COR-L47 (cell line): ENCODE results near the gene AGBL1.
"Not testable (repeated sequence)": the region's sequence is repeated elsewhere in the genome, so short reads cannot be mapped to it uniquely, and the experiment has no call there.

ENCODE experiments used
- DNase-seq: peaks from one replicate; lab custom pipeline; 2025; lab: John Stamatoyannopoulos, UW

Gene AGBL1

DNA sequence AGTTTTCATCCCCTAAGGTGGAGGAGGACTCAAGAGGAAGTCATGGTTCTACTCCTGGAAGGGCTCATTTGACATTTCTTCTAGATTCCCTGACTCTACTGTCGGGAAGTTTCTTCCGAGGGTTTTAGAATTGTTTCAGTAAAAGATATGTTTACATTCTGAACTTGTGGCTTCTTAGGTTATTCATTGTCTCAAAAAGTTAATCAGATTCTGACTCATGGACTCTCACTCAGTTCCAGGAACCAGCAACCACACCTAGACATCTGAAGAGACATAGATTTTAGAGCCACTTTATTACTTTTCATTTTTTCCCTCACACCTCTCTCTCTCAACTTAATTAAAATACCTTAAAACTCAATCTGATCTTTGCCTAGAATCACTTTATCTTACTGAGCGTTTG lies 862.6 kb downstream of the AGBL1 start:
- no peak for DNase-seq

- no peak for DNase-seq
Measured at GRCh38 chr15:86948719-86949118, 869.0 kb downstream of the AGBL1 start.

DNA sequence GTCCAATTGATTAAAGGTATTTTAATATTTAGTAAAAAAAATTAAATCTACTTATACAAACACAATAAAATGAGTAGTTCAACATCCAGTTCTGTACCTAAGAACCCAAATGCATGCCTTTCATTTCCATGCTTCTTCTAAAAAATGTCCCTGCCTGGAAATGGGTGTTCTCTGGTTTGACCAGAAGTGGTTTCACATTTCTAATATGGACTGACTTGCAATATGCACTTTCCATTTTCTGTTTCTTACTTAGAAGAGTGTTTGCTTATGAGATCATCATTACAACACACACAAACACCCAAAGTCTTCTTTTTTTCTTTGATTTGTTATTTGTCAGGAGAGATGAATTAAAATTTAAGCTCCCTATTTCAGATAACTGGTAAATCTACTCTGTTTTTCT lies 879.6 kb downstream of the AGBL1 start:
- no peak for DNase-seq

DNA sequence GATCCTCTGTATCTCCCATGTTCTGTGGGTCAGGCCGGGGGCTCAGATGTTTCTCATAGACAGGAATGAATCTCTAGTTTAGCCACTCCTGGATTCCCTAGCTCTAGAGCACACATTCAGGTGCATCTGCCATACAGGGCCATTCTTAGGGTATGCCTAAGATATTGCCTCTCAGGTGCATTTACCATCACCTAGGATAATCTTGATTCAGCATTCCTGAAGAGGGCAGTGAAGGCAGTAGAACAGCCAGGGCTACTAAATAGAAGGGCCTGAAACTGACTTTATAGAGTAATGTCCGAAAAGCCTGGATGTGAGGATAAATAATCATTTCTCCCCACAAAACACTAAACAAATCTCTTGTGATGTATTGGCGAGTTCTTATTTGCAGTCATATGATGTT lies 882.0 kb downstream of the AGBL1 start:
- DNase-seq = no peak

- no peak for DNase-seq
Measured at GRCh38 chr15:86964271-86964670, 884.6 kb downstream of the AGBL1 start.

DNA sequence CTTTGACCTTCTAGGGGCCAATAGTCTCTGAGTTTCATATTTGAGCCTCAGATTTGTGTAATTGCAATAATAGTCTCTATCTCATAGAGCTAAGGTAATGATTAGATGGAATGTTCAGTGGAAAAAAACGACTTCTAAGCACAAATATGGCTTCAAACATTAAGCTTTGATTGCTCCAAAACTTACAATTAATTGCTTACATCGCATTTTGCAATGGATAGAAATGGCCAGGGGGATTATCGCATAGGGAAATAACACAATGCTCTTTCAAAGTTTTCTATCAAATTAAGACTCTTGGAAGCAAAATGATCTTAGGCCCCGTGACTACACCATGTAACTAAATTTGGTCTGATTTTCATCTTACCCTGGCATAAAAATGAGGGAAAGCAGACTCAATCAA lies 888.6 kb downstream of the AGBL1 start:
- DNase-seq = no peak

DNA sequence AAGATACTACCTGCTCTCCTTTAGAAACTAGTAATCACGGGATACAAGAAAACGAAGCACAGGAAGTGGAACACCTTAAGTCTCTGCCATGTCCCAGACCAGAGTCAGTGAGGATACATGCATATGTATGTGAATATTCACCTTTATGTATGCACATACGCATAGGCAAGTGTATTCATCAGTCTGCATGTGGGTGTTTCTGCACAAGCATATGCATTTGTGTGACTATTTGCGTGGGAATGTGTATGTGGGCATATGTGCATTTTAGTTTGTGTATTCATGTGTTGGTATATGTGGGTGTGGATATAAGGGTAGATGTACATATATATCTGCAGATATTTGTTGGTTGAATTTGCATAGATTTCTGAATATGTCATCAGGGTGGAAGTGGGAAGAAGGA lies 889.7 kb downstream of the AGBL1 start:
- no peak for DNase-seq

DNA sequence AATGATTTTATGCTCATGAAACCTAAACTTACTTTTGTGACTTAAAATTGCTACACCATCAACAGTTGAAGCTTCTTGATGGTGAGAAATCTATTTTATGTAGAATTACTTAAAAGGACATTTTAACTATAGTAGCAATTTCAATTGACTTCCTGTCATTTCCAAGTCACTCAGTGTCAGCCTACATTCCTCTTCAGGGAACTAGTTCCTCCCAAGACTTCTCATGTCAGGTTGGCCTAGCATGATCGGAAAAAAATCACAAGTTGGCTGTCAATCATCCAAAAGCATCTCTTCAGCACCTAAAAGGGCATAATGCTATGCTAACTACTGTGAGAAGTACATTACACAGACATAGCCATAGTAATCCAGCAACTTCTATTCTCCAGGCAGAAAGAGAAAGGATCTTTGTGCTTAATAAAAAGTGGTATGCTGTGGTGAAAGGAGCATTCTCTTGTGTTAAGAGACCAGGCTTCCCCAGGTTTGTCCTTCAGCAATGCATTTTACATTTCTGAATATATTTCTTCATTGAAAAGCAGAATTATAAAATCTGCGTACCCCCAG lies 893.7 kb downstream of the AGBL1 start:
- DNase-seq = no peak

DNA sequence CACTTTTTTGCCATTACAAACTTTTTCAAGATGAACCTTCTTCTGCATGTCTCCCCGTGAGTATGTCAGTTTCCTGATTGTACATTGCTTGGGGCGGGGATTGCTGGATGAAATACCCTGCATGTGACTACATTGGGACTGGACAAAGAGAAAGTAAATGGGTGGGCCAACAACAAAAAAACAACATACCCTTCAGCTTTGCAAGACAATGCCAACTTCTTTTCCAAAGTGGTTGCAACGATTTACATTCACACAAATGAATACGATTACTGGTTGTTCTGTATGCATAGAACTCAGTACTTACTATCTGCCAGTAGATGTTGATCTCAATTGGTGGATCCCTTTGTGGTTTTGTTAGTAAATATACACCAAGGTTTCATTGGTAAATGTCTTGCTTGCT lies 908.4 kb downstream of the AGBL1 start:
- DNase-seq = no peak

DNA sequence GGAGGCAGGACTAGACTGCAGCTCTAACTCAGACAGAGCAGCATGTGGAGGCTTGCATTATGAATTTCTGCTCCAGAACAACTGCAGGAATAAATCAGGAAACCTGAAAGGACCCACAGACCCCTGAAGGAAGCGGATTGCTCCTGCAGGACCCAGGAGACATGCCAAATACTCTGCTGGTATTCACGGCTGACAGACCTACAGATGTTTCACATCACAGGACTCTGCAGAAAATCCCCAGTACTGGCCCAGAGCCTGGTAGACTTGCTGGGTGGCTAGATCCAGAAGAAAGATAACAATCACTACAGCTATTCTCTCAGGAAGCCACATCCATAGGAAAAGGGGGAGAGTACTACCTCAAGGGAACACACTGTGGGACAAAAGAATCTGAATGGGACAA lies 942.1 kb downstream of the AGBL1 start:
- no peak for DNase-seq

GRCh38 chr15:87031540-87032230 lies 952.0 kb downstream of the AGBL1 start:
- DNase-seq = no peak

DNA sequence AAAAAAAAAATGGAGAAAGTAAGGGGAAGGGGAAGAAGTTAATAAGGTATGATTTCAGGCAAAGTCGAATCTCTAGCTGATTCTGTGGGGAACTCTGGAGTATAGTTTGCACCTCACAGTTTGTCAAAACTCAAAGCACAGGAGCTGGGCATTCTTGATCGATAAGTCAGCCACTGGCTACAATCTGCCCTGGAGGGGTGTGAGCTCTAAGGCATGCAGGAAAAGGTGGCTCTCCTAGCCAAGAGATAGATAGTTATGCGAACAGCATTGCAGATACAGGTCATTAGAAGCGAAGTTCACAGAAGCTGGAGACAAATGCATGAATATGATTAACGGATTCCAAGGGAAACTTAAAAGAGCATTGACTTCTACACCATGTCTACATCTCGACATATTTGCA lies 952.6 kb downstream of the AGBL1 start:
- no peak for DNase-seq

DNA sequence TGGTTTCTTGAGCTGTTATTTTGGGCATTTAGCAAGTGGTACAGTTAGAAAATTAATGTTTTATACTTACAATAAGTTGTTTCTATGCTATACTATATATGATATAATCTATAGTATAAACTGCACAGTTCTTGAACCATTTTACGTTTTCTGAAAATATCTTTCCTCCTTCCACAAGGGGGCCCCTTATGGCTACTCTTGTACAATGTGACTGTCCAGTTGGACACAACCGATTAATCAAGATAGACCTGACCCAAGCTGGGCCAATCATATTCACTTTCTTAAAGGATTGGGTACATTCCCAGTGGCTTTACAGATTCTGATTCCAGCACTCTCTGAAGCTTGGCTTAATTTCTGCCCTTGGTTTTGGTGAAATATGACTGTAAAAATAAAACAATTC lies 953.4 kb downstream of the AGBL1 start:
- no peak for DNase-seq

DNA sequence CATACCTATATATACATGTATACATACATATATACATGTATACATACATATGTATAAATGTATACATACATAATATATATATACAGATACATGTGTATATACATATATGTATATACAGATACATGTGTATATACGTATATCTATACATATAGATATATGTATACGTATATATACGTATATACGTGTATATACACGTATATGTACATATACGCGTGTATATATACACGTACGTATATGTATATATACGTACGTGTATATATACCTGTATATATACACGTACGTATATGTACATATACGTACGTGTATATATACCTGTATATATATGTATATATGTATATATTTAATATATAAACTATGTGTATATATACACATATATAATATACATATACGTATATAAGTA lies 955.2 kb downstream of the AGBL1 start:
- DNase-seq = no peak

- no peak for DNase-seq
Measured at GRCh38 chr15:87038404-87038803, 958.7 kb downstream of the AGBL1 start.

GRCh38 chr15:87042619-87043018 lies 962.9 kb downstream of the AGBL1 start:
- not testable (repeated sequence) for DNase-seq

GRCh38 chr15:87045746-87046145 lies 966.1 kb downstream of the AGBL1 start:
- DNase-seq = no peak

DNA sequence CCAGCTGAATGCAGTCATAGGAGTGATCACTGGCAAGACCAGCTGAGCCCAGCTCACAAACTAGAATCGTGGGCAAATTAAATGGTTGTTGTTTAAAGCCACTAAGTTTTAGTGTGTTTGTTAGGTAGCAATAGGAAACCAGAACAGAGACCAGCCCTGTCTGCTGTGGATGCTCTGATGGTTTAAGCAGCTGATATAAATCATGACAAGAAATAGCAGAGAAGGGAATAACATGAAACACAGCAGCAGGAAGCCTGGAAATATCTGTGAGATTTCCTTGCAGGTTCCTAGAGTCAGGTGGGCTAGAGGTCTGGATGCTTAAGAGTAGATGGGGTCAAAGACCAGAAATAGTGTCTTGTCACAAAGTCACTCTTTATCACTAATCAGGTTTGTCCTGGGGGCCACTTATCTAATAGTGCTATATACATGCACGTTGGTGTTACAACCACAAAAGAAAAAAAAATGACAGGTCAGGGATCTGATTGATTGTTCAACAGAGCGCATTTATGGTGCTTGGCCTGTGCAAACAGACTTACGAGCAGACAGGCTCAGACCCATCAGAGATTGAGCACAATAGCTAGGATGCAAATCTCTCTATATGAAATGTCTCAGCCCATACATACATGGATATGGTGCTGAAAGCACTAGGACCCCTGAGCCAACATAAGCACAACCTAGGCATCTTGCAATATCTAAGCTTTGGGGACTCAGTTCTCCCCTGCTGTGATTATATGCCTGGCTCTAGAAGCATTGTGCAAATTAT lies 967.7 kb downstream of the AGBL1 start:
- no peak for DNase-seq
